Ishikawa (cell line): ENCODE data around the gene MRPL58.

Experiments used
- CEBPB ChIP-seq: IDR thresholded peaks from 2 replicates; pipeline ENCODE4 v1.6.1; 2012
- CREB1 ChIP-seq: IDR thresholded peaks from 2 replicates; pipeline ENCODE4 v1.6.1; 2012; ENCODE audit warnings: low read depth
- EGR1 ChIP-seq: IDR thresholded peaks from 2 replicates; pipeline ENCODE4 v1.6.1; 2012
- EP300 ChIP-seq: IDR thresholded peaks from 2 replicates; pipeline ENCODE4 v1.6.1; 2012; ENCODE audit warnings: borderline replicate concordance
- MAX ChIP-seq: IDR thresholded peaks from 2 replicates; pipeline ENCODE4 v1.6.1; 2012
- NFIC ChIP-seq: IDR thresholded peaks from 2 replicates; pipeline ENCODE4 v1.6.1; 2012
- RAD21 ChIP-seq: IDR thresholded peaks from 2 replicates; pipeline ENCODE4 v1.6.1; 2012; ENCODE audit warnings: low read depth
- REST ChIP-seq: IDR thresholded peaks from 2 replicates; pipeline ENCODE4 v1.6.1; 2012; ENCODE audit warnings: low read depth, mild to moderate bottlenecking
- TAF1 ChIP-seq: IDR thresholded peaks from 2 replicates; pipeline ENCODE4 v1.6.1; 2012; ENCODE audit warnings: low read depth, mild to moderate bottlenecking
- TCF12 ChIP-seq: IDR thresholded peaks from 2 replicates; pipeline ENCODE4 v1.6.1; 2012; ENCODE audit warnings: low read depth
- TEAD4 ChIP-seq: IDR thresholded peaks from 2 replicates; pipeline ENCODE4 v1.6.1; 2012
- USF1 ChIP-seq: IDR thresholded peaks from 2 replicates; pipeline ENCODE4 v1.6.1; 2012
- YY1 ChIP-seq: IDR thresholded peaks from 2 replicates; pipeline ENCODE4 v1.6.1; 2012; ENCODE audit warnings: low read depth
- ZBTB7A ChIP-seq: IDR thresholded peaks from 2 replicates; pipeline ENCODE4 v1.6.1; 2012; ENCODE audit warnings: low read depth

GRCh38 chr17:74977802-74978201, 34.7 kb upstream of the MRPL58 start:
- TF ChIP-seq TAF1 = no peak
- no peak for TF ChIP-seq RAD21
- no peak for TF ChIP-seq EP300
- TF ChIP-seq TEAD4 = no peak
- no peak for TF ChIP-seq USF1
- no peak for TF ChIP-seq MAX
- no peak for TF ChIP-seq EGR1
- TF ChIP-seq CEBPB = no peak
- no peak for TF ChIP-seq REST
- TF ChIP-seq YY1 = no peak
- TF ChIP-seq TCF12 = no peak
- no peak for TF ChIP-seq ZBTB7A
- TF ChIP-seq NFIC = no peak
- TF ChIP-seq CREB1 = no peak
